NT2/D1 (cell line): ENCODE results near the gene TSEN2.

Experiments
- SUZ12 ChIP-seq: IDR thresholded peaks from 2 replicates; pipeline ENCODE4 v1.6.1; 2011; ENCODE audit not compliant: insufficient read length, insufficient read depth; ENCODE audit errors: extremely low read depth
- YY1 ChIP-seq: IDR thresholded peaks from 2 replicates; pipeline ENCODE4 v1.6.1; 2011; ENCODE audit not compliant: insufficient read length, insufficient read depth
- ZNF274 ChIP-seq: IDR thresholded peaks from 2 replicates; pipeline ENCODE4 v1.6.1; 2011; ENCODE audit warnings: mild to moderate bottlenecking, low read depth, low read length

- TF ChIP-seq ZNF274, result no peak
- no peak for TF ChIP-seq SUZ12
- TF ChIP-seq YY1, result no peak
Measured at GRCh38 chr3:12545473-12545791, 61.2 kb downstream of the TSEN2 start, which contains the start of gene MKRN2OS.
